NCI-H187 treated with DMSO at 0.1 percent for 48 hours (cell line): Measurements from ENCODE around the gene SLC7A1.

Experiments
- DNase-seq: peaks from one replicate; lab custom pipeline; 2025; lab: John Stamatoyannopoulos, UW

Gene SLC7A1

DNA sequence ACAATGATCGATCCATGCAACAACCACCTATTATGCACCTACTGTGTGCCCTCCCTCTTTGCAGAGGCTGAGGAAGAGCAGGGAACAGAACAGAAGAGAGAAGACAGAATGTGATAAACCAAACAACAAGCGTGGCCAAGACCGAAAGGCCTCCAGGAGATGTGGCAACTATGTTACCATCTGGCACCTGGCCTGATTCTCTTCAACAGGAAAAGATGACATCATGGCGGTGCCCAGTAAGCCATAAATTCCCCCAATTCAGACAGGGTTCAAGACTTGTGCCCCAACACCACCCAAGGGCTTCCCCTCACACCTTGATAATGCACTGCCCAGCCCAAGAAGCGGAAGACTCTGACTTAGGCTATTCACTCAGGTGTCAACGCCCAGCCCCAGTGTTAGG lies 44.3 kb downstream of the SLC7A1 start:
- DNase-seq, result no peak

DNA sequence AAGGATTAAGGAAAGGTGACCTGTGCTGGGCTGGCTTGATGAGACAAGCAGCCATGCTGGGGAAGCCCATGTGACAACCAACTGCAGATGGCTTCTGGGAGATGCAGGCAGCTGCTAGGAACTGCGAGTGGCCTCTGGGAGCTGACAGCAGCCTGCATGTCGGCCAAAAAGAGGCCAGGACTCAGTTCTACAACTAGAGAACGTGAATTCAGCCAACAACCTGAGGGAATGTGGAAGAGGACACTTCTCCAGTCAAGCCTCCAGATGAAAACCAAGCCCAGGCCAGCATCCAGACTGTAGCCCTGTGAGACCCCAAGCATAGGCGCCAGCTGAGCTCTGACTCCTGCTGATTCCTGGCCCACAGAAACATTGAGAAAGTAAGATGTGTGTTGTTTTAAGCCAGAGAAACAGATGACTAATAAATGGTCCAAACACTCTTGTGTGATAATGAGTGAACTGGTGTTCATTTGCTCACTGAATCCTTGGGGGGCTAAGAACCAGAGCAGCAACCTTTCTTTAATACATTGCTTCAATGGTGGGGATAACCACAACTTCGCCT lies 45.0 kb downstream of the SLC7A1 start:
- no peak for DNase-seq

DNA sequence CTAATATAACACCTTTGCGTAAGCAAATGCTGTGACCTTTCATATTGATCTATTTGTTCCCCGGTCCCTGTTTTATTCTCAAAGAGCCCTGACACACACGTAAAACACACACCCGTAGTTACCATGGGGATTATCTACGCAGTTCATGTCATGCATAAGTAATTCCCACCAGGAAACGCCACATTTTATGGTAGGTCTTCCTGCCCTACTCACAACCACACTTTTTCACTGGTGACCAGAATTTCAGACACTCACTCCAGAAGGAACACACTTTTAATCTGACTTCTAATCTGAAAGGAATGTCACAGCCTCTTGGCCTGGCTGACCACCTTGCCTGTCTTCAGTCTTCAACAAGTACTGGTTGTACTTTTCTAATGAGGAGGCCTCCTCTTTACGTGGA lies 46.8 kb downstream of the SLC7A1 start:
- no peak for DNase-seq

DNA sequence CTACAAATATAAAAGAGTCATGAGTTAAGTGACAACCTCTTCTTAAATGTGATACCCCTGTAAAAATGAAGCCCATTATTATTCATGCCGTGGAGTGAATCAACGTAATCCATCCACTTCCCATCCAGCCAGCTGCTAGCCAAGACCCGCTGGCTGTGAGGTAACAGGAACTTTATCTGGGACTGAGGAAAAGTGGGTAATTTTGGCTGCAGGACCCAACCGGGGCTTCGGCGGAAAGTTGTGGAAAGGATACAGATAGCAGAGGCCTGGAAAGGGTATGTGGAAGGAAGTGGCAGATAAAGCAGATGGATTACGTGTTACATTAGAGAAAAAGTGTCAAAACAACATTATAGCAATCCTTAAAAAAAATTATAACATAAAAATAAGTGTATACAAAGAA lies 48.3 kb downstream of the SLC7A1 start:
- DNase-seq, result no peak

DNA sequence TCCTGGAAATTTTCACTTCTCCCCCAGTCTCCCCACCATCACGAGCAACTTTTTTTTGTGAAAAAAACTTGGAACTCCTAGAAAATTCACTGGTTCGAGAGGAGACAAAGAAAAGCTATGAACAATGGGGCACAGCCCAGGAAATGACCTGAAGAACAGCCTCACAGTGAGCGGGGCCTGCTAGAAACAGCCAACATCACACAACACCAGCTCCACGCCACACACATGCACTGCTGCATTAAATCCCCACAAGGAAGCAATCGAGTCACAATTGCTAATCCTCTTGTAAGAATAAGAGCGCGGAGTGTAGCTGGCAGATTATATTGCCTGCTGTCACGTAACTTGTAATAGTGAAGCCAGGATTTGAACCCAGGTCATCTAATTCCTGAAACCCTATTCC lies 48.8 kb downstream of the SLC7A1 start:
- no peak for DNase-seq

DNA sequence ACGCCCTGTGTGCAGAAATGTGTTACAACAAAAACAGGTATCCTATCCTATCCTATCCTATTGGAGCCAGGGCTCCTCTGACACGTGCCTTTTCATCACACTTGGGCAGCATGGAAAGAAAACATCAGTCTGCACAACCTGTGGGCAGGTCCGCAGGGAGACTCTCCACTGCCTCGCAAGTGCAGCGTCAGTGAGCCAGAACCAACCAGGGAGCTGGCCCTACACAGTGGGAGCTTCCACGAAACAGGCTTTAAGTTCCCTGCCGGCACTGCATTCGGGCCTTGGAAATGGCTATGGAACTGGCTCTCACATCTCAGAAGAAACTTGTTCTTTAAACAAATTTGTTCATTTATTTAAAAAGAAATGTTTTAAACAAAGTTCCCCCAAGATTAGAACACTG lies 49.5 kb downstream of the SLC7A1 start:
- no peak for DNase-seq

DNA sequence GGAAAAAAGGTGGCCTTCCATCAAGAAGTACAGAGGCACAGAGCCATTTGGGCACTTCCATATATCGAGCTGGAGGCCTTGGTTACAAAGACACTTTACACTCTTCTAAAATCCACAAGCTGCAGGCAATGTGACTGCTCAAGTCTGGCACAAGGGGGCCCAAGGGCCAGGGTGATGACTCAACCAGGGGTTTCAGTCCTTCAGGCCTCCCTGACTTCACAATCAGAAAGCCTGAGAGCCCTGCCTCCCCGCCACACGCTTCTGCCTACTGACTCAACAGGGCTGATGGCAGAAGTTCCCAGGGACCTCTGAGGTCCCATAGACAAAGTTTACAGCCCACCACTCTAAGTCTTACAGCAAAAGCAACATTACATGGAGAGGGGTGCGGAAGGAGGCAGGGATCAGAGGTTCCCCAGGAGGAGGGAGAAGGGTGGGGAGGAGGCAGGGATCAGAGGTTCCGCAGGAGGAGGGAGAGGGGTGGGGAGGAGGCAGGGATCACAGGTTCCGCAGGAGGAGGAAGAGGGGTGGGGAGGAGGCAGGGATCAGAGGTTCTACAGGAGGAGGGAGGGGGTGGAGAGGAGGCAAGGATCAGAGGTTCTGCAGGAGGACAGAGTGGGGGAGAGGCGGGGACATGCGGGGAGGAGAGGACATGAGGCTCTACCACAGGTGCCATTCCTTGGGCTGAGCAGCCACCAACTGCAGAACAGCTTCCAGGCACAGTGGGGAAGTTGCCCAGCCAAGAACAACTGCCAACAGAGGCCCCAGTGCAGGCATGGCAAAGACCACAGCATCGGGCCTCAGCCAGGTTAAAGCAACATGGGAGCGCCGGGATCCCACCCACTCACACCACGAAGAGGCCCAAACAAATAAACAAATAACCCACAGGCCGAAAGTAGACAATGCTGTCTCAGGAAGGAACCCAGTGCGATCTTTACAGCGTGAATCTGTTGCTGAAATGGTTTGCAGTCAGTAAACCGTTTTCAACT lies 52.0 kb downstream of the SLC7A1 start:
- DNase-seq, result no peak

DNA sequence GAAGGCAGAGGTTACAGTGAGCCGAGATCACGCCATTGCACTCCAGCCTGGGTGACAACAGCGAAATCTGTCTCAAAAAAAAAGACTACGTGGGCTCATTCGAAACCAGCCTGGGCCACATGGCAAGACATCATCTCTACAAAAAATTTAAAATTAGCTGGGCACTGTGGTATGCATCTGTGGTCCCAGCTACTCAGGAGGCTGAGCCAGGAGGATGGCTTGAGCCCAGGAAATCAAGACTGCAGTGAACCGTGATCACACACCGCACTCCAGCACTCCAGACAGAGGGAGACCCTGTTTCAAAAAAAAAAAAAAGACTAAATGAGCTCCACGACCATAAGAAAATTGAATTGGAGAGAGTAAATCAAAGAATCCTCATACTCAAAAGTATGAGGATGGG lies 53.1 kb downstream of the SLC7A1 start:
- DNase-seq, result no peak

DNA sequence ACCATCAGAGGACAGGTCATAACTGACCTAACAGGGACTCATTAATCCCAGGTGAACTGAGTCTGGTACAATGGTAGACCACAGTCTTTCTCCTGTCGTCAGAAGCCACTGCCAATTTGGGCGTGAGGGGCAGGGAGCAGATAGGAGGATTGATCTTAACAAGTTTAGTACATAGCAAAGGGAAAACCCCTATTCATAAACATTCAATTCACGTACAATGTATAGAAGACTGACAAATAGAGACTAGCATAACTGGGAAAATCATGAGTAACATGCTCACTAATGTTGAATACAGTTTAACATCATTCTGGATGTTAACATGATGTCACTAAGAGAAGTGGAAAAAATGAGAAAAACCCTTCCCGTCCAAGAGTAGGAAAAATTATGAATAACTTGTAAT lies 54.1 kb downstream of the SLC7A1 start:
- DNase-seq, result no peak

DNA sequence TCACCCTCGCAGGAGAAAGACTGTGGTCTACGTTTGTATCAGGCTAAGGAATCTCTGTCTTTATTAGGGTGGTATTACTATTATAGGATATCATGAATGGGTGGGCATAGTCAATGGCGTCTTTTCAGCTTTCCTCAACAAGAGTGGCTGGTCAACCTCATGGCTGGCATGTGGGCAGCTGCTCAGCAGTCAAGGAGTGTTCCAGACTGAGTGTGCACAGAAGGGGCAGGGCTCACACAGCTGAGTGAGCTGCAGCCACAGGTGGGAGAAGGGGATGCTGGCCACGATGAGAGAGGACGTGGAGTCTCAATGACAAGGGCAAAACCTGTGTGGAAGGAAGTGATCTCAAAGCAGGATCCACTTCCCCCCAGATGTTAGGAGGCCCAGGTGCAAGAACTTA lies 54.7 kb downstream of the SLC7A1 start:
- DNase-seq, result no peak

DNA sequence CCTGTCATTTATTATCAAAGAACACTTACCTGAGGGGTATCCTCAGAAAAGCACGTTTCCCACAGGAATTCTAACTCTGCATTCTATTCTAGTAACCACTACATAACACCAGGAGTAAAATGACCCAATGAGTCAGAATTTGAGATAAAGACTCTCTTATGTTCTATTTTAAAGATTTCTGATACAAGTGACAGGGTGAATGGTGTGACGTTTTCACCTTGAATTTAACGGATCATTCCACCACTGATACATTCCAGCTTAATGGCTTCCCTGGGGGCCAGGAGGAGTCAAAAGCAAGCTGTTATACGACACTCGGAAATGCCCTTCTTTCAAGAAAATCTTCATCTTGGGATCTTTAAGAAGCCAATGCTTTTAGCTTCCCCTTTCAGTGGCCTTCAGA lies 55.2 kb downstream of the SLC7A1 start:
- no peak for DNase-seq

DNA sequence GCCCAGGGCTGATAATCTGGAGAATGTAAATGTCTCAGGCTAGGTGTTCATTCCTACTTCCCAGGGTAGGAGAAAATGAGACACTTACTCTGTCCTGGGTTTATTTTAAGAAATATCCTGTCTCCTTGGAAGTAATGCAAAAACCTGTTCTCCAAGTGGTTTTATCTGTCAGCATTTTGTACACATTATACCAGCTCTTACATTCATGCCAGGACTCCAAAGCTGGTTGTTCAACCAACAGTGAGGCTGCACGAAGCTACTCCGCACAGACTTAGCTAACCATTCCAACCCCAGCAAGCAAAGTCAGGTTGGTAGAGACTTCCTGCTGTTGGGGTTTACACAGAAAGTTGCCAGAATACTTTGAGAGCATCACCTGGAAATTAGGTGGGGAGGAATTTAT lies 55.6 kb downstream of the SLC7A1 start:
- DNase-seq, result no peak

DNA sequence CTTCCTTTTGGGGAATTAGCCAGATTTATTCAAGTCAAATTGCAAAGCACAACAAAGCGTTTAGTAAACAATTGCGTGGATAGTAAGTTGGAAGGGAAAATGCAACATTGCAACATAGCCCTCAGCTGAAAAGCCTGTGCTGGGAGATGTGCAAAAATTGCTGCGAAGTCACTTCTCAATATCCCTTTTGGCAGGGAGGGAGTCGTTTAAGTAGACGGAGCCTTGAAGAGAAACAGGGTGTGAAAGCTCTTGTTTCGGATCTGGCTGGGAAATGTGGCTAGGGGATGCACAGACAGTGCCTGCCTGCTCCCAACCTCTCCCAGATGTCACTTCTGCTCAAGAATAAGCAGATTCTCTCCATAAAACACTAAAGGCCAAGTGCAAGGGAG lies 56.8 kb downstream of the SLC7A1 start:
- DNase-seq, result no peak

DNA sequence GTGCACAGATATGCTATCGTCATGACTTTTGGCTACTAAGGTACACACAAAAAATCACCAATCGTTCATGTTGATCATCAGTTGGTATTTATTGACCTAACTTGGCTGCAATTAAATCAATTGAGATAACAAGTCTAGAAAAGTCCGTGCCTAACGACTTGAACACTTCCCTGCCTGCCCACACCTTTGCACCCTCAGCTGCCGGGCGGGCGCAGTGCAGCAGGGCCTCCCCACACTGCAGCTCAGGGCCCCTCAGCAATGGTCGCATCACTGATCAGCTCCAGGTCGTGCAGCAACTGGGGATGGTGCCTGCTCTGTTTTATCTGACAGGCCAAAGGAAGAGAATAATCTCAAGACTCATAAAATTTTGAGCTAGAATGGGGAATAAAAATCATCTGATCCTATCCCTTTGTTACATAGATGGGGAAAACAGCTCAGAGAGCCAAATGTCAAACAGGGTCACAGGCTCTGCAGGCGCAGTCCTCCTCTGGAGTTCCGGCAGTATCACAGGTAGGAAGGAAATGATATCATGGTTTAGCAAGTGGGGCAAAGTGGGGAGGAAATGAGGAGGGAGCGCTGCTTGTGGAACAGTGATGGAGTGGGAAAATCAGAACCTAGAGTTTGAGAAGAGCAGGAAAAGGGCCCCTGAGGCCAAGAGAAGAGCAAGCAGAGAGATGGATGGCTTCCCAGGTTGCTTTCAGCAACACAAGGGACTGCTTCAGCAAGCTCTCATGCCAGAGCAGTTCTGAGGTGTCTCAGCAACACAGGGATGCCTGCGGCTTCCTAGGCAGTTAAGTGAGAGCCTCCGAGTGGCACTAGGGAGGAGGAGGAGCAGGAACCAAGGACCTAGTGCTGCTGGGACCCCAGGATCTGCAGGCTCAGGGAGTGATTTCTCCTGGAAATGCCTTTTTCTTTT lies 57.5 kb downstream of the SLC7A1 start:
- no peak for DNase-seq

DNA sequence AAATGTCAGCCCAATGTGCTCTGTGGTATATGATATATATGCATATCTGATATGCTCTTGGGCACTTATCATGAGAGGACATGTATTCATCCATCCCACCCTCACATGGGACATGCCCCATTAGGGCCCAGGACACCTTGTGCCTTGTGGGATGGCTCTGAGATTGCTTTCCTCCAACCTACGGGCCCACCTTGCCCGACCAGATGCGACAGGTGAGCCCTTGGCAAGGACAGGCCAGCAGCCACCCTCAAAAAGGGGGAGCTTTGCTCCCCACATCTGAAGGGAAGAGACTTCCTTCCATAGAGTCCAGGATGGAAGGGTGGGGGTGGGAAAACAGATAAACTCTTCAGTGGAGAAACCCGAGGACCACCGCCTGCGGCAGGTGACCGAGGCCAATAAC lies 58.6 kb downstream of the SLC7A1 start:
- no peak for DNase-seq

DNA sequence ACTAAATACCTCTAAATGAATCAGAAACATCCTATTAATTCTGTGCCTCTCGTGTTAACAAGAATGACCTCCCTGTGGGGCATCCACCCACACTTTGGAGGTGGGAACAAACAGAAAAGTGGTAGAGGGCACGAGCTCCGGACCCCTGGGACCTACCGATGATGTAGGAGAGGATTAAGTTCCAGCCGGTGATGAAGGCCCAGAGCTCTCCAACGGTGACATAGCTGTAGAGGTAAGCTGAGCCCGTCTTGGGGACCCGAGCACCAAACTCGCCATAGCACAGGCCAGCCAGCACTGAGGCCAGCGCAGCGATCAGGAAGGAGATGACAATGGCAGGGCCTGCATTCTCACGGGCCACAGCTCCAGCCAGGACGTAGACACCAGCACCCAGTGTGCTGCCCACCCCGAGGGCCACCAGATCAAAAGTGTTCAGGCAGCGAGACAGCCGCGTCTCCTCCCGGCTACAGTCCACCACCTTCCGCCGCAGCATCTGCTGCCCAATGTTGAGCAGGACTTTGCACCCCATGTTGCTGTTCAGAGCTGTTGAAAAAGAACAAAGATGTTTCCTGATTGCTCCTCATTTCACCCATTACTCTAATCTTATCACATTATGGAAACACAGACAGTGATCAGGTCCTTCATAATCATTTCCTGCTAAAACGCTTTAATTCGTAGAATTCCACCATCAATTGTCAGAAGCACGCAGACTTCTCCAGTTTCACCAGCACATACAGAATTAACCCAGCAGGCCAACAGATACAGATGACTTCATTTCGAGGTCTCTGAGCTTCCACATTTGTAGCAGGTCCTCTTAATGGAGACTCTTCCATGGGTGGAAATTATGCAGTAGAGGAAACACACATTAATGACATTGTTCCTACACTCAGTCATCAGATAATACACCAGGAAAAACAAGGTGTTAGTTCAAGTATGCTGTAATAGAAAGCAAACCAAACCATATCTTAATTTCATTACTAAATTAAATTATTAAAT lies 59.5 kb downstream of the SLC7A1 start:
- no peak for DNase-seq

DNA sequence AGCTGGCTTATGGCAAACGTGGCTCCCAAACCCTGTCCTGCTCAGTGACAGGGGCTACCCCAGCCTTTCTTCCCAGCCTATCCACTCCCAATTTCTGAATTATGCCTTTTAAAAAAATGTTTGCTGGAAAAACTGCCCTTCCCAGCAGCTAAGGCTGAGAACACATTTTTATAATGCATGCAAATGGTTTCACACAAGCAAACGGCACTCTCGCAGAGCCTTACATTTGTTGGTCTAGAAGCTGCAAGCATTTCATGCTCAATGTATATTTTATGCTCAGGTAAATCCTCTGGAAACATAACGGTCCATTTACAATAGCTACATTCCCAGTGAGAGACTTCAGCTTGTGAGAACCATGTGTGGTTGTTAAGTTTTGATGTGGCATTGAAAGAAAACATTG lies 61.4 kb downstream of the SLC7A1 start:
- no peak for DNase-seq

DNA sequence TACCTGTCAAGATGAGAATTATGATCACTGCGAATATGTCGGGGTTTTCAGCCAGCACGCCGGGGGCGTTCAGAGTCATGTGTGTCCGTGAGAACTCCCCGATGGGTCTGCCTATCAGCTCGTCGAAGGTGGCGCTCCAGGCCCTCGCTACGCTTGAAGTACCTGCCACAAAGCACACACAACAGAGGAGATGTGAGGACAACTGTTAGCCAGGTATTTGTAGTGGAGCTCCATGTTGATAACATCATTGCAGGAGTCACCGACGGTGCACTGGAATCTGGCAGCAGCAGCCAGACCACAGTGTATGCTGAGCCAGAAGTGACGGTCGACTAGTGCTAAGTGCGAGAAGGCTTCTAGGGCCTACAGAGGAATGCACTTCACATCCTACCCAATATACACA lies 62.7 kb downstream of the SLC7A1 start:
- no peak for DNase-seq

DNA sequence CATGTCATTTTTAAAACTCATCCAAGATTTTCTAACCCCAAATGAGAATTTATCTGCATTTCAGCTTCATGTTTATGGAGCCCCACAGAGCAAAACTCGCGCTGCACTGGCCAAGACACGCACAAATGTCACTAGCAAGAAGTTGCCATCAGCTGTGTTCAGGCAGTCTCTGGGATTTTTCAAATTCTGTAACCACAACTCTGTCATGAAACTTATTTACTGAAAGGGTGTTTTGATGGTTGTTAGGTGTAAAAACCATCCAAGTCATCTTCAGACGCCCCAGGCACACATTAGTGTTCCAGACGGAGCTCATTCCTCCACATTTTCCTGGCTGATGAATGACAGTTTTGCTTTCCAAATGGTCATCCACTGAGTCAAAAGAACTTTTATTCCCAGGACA lies 63.4 kb downstream of the SLC7A1 start:
- no peak for DNase-seq

DNA sequence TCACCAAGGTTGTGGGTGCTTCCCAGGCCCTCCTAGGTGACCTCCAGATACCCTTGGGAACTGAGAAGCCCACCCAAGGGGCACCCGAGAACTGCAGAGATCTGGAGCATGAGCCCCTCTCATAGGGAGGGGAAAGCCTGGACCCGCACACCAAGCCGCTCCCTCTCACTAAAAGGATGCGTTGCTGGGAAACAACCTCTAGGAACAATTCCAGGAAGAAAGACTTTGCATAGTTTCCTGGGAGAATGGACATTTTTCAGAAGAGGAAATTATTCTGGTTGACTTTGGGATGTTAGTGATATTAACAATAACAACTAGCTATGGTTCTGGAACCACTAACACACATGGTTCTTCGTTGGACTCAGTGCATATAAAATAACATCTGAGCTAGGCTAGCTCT lies 64.6 kb downstream of the SLC7A1 start:
- DNase-seq, result no peak

DNA sequence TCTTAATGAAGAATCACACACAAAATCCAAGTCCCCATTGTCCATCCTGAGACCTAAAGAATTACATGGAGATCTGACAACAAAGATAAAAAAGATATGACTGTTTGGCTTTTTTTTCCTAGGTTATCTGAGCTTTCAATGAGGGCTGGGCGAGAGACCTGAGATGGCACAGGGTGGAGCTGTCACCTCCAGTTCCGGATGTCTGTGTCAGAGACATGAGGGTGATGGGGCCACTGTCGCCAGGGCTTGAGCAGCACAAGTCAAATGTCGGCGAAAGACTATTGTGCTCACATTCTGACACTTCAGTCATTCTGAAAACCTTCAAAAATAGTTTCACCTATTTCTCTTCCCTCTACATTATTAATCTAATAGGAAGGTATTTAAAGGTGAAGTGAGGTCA lies 65.7 kb downstream of the SLC7A1 start:
- no peak for DNase-seq

DNA sequence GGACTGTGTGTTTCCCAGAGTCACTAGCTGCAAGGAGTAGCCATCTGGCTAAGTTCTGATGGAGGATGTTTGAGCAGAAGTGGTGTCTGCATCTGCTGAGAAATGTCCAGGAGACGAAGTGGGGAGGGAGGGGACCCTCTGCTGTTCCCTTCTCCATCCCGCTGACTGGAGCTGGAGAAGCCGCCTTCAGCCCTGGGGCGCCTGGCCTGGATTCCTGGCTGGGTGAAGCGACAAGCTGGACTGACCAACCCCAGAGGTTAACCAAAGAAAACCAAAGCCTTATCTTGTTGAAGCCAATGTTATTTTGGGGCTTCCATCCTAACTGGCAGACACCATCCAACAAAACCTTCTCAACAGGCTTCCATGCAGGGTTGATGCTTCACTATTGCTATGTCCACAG lies 67.6 kb downstream of the SLC7A1 start:
- no peak for DNase-seq
